Body of pancreas (tissue), 4 donors: ENCODE results near the gene ANAPC2.

Experiments used
- POLR2A ChIP-seq, 3 donors: fragments of 450-650 bp; IDR thresholded peaks; one replicate each; pipeline ENCODE4 v1.6.1; 2016; ENCODE audit warnings: antibody characterized with exemption in 3 of 3, mild to moderate bottlenecking in 2 of 3
- TF ChIP-seq, protein P1 (sequence below), 7 experiments: fragments of 450-650 bp in 4 of 7; fragments of 200-600 bp in 3 of 7; sonication (generic) in 3 of 7; IDR thresholded peaks; one replicate each; pipeline ENCODE4 v1.5.1; 2016 to 2019; ENCODE audit warnings: antibody characterized with exemption in 7 of 7

- TF ChIP-seq, protein P1, sequence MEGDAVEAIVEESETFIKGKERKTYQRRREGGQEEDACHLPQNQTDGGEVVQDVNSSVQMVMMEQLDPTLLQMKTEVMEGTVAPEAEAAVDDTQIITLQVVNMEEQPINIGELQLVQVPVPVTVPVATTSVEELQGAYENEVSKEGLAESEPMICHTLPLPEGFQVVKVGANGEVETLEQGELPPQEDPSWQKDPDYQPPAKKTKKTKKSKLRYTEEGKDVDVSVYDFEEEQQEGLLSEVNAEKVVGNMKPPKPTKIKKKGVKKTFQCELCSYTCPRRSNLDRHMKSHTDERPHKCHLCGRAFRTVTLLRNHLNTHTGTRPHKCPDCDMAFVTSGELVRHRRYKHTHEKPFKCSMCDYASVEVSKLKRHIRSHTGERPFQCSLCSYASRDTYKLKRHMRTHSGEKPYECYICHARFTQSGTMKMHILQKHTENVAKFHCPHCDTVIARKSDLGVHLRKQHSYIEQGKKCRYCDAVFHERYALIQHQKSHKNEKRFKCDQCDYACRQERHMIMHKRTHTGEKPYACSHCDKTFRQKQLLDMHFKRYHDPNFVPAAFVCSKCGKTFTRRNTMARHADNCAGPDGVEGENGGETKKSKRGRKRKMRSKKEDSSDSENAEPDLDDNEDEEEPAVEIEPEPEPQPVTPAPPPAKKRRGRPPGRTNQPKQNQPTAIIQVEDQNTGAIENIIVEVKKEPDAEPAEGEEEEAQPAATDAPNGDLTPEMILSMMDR (IDR thresholded peaks at IDR 0.05), result no peak
- no peak for TF ChIP-seq POLR2A (IDR thresholded peaks at IDR 0.05)
Measured at GRCh38 chr9:137128158-137128861, 60.0 kb downstream of the ANAPC2 start.
